GM21825 (cell line): ENCODE measurements around the gene PEPD.

Experiments used
- ATAC-seq: cut with Tn5 transposase; IDR thresholded peaks from one replicate; pipeline ENCODE4 v1.9.1; 2021; ENCODE audit warnings: mild to moderate bottlenecking, moderate library complexity; ENCODE audit not compliant: unreplicated experiment

Gene PEPD

DNA sequence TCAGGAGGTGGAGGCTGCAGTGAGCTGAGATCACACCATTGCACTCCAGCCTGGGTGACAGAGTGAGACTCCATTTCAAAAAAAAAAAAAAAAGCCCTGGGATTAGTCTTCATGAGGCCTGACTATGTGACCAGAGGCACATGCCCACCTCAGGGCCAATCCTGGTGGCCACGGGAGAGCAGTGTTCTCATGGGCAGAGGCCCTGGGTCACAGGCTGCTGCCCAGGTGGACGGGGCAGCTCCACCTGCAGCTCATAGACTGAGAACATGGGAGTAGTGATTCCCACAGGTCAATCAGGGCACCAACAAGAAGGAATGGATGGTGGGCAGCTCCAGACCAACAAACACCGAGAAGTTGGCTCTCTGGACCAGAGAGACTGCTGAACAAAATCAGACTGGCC is 26.1 kb upstream of the PEPD start:
- ATAC-seq: no peak

DNA sequence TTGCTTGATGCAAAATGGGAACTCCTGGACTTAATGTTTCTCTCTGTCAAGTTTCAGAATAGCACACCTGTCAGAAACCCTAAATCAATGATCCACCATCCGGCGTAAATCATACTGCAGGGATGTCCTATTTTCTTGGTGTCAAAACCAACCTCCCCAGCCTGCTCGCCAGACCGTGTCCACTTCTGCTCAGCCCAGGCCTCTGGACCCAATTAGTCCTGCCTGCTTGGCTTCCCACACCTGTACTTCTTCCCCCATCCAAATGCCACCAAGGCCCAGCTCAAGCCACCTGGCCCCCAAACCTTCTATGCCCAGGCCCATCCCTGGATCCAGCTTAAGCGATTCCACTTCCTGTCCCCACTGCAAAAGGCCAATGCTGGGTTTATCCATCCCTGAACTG is 25.1 kb upstream of the PEPD start:
- ATAC-seq: no peak

DNA sequence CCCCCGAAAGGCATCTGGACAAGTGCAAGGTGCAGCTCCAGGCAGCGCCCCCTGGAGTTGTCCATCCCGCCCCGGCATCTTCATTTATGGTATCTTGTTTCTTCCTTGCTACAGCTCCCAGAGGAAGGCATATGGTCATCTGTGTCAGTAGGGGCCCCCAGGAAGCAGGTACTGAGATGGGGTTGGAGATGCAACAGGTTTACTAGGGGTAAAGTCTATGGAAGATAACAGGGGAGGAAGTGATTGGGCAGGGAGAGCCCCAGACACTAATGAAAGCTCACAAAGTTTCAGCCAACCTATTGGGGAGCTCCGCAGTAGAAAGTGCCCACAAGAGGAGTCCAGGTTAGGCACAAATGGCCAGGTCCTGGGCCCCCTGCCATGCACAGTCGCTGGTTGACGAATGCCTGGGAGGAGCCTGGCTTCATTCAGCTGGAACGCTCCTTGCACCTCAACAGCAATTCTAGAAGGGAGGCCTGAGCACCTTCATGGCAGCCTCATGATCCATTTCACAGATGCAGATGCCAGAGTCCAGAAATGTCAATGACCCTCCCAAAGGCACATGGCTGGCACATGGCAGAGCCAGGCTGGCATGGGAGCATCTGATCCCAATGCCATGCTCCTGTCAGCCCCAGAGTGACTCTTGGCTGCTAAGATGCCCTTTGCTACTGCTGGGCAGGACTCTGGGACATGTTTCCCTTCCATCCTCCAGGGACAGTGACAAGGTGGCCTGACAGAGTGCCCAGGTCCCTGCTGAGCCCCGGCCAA is 23.8 kb upstream of the PEPD start:
- ATAC-seq: no peak

DNA sequence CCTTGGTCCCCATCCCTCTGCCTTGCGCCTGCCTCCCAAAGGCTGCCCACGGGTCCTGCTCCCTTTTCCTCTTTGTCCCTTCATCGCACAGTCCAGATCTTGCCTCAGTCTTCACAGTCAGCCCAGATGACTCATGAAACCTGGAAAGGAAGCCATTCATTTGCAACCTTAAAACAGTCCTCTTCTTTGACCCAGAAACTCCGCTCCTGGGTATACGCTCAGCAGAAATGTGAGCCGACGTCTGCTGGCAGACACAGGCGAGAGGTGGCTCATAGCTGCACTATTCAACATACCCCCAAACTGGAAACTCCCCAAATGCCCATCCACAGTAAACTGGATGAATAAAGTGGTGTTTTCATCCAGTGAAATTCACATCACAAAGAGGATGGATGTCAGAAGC is 13.6 kb upstream of the PEPD start:
- no peak for ATAC-seq

DNA sequence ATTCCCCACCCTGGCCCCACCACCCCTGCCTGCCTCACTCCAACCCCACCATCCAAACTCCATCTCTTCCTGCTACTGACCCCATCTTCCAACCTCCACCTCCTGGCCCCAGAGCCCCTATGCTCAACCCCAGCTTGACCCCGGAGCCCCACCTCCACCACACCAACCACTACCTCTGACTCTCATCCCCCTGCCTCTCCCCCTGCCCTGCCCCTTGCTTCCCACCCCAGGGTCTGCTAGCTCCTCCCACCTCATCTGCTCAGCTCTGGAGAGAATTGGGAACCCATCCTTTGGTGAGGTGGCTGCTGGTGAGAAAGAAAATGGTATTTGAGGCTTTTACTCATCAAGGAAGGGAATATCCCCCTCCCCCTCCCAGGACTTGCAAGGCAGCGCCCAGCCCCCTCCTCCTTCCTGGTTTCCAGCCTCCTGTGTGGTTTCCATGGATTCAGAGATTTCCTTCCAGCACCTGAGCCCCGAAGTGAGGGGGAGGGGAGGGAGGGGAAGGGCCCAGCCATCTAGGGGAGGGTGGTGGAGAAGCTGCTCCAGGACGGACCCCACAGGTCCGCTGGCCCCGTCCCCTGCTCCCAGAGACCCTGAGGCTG is 11.4 kb upstream of the PEPD start:
- no peak for ATAC-seq

DNA sequence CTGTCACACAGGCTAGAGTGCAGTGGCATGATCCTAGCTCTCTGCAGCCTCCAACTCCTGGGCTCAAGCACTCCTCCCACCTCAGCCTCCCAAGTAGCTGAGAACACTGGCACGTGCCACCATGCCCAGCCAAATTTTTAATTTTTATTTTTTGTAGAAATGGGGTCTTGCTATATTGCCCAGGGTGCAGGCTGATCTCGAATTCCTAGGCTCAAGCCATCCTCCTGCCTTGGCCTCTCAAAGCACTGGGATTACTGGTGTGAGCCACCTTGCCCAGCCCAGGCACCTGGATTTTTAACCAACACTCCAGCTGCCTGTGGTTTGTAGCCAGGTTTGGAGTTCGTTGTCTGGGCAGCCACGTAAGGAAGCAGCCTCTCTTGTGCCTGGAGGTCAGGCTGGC is 9.3 kb upstream of the PEPD start:
- ATAC-seq: no peak

DNA sequence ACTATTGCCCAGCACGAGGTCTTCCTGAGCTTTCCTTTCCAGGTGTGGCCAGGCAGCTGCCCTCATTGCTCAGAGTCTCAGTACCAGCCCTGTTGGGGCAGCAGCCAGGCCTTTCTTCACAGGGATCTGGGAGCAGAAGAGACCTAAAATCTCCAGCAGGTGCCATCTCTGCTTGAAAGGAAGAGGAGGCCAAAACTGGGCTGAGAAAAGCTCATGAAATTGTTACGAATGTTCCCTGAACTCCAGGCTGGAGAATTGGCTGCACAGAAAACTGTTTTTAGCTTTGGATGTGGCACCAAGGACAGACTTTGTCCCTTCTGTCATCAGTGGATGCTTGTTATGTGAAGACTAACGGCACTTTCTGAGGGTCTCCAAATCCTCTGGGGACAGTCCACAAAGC is 8.7 kb upstream of the PEPD start:
- no peak for ATAC-seq

DNA sequence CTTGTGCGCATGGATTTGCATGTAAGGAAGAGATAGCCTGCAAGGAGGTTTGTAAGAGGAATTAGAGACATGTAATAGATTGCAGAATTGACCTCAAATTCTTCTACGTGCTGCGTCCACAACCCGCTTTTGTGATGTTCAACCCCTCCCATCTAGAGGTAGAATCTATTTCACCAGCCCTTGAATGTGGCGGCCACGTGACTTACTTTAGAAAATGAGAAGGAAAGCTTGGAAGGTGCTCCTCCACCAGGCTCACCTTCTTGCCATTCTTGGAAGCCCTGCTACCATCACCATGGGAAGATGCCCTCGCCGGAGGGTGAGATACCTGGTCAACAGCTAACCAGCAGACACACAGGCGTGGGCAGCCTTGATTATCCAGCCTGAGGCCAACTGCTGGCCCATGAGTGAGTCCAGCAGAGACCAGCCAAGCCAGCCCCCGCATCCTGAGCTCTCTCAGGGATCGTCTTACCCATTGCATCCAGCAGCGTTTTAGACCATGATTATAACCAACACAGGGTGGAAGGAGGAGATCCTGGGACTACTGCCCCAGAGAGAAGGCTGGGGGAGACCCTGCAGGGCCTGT is 7.6 kb upstream of the PEPD start:
- ATAC-seq: no peak

DNA sequence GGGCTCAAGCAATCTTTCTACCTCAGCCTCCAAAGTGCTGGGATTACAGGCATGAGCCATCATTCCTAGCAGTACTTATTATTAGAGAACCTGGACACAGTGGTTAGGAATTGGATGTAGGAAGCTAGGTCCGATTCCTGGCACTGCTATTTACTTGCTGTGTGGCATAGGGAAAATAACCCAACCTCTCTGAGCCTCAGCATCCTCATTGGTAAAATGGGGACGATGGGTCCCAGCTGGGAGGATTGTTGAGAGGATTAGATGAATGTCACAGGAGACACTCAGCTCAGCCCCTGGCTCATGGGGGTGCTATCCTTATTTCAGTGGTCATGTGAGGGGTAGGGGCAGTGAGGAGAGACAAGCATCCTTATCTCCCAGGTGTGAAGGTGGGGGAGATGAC is 6.8 kb upstream of the PEPD start:
- no peak for ATAC-seq

DNA sequence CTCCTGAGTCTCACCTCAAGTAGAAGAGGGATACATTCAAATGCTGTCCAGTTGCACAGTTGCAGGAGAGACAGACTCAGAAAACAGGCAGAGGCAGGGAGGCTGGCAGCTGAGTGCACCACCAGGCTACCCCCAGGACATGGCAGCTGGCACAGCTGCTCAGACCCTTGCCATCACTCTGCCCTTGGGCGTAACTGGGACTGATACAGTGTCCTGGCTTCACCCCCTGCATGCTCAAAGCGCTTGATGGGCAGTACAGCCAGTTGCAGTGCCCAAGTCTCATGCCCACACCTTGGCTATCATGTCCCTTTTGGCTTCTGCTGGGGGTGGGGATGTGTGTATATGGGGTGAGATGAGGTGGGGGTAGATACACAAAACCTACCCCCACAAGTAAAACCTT is 5.5 kb upstream of the PEPD start:
- no peak for ATAC-seq

DNA sequence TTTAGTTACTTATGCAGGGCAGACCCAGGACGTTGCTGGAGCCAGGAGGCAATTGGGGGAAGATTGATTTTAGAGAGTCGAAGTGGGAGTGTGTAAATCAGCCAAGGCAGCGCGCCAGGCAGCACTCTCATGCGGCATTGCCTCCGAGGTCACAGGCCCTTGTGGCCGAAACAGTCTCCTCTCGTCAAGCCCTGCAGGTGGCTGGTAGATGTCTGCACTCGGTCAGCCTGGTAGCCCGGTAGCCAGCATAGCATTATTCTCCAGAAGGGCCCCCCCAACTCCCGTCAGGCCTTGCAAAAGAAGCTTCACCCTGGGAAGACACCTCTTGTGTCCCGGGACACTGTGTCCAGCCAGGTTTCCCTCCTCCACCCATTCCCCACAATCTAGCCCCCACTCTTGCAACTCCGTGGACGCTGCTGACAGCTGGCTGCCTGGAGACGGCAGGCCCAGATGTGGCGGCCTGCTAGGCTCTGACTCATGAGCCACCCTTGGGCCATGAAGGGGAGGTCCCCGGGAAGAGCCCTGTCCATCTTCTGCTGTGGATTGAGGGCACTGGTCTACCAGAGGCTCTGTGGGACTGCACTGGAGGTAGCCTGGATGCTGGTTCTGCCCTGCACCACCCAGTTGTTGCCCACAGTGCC is 2.6 kb upstream of the PEPD start:
- no peak for ATAC-seq

DNA sequence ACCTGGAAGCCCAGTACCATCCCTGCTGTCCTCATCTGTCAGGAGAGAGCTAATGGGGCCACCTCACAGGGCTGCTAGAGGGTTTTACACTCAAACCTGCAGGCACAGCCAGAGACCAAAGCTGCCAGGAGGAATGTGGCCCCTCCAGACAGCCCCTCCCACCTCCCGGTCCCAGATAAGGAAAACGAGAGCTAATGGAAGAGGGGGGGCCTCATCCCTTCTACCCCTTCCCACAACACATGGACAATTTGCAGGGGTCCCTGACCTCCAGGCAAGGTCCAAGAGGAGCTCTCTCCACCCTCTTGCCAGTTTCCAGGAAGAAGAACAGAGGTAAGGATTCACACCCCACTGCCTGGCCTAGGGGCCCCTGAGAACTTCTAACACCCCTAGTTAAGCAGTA is 1.6 kb upstream of the PEPD start:
- no peak for ATAC-seq

DNA sequence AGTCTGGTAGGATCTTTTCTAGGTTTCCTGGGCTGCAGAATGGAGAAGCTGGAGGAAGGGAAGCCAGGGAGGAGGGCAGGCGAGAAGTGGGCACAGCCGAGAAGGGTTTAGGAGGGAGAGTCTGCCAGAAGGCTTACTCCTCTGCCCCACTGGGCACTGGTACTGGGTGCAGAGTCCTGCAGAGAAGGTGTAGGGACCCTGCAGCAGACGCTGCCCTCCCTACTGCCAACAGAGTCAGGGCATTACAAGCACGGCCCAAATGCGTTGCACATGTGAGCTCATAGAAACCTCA is 726 bp upstream of the PEPD start:
- no peak for ATAC-seq

DNA sequence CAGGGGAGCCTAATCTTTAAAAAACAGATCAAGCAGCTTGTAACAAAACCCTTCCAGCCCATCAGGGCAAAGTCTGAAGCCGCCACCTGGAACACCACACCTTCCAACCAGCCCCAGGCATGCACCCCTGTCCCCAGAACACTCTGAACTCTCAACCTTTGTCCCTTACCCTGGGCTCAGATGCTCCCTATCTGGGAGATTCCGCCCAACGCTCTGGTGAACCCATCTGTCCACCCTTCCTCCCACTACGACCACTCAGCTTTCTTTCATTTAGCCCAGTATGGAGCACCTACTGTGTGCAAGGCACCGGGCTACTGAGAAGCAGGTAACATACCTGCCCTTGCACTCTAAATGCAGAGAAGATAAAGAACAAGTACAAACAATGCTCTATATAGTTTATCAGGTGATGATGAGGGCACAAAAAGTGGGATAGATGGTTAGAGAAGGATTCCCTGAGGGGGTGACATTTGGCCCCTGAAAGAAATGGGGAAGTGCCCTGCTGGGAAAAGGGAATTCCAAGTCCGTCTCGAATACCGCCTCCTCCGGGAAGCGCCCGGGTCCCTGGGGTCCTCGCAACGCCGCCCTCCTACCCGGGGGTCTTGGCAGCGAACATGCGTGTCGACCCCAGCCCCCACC is 629 bp downstream of the PEPD start:
- ATAC-seq: no peak

DNA sequence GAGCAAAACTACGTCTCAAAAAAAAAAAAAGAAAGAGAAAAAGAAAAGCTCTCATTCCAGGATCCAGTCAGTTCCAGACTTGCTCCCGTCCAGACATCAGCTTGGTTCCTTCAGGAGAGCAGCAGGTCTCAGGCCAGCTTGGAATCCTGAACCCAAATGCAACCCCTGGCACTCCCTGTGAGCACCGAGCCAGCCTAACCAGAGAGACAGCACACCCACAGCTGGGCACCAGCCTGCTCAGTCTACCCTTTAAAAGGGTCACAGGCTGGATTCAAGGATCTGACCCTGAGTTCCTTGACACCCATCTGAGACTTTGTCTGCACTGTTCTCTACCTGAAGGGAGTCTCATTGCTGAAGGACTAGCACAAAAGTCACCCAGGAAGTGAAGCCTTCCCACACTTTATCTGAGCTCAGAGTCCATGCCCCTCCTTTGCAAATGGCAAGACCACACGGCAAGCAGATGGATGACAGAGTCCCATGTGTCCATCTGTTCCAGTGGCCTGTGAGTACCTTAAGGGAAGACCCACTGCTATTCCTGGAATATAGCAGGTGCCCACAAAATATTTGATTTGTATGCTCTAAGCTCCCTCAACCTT is 1.4 kb downstream of the PEPD start:
- ATAC-seq: no peak

DNA sequence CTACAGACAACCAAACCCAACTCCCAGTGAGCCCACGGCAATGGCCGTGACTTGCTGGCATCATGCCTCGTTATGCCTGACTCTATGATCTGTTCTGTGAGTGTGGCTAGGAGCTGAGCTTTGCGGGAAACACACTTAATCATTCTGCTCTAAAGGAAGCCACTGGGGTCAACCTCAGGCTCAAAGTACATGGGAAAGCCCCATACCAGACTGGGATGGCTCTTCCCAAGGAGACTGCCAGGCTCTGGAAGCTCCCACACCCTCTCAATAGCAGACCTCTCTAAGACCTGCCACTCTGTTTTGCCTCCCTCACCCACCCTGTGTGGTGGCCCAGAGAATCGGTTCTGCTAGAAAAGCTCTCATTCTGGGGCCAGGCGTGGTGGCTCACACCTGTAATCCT is 2.2 kb downstream of the PEPD start:
- no peak for ATAC-seq

DNA sequence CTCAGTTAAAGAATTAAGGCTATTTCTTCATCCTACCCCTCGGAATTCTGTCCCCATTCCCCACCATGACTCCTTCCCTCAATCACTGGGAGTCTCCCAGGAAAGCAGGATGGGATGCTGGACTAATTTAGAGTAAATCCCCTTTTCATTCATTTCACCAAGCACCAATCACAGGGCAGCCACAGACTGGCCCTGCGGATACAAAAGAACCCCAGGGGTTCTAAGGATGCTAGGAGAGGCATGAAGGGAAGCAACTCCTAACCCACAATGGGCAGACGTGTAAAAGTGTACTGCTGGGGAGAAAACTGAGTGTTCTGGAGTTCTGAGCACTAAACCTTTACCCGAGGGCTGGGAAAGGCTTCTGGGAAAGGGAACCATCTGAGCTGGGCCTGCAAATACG is 3.0 kb downstream of the PEPD start:
- ATAC-seq: no peak

DNA sequence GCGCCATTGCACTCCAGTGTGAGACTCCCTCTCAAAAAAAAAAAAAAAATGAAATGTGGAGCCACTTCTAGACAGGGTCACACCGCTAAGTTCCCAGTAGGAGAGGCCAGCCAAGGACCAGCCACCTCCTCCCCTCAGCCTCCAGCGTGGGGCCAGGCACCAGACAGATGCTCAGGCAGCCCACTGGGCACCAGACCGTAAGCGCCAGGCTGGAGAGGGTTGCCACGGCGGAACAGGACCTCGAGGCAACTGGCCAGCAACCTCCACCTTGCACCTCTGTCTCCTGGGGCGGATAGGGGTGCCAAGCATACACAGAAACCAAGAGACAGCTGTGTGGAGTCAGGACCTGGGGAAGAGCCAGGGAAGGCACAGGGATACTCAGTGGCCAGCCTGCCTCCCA is 3.7 kb downstream of the PEPD start:
- ATAC-seq: no peak

DNA sequence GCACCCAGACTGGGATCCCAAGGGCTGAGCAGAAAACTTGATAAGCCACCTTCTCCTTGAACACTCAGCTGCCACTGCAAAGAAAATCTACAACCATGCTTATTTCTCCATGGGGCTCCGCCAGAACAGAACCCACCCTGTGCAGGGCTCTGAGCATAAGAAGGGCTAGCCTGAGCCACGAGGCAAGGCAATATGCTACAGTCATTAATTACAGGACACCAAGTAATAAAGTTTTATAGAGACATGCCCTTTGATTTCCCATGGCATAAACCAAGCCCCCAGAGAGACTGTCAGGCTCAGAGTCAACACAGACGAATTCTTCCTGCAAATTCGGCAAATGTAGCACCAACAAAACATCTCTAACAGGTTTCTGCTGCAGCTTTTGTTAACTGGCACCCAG is 5.7 kb downstream of the PEPD start:
- ATAC-seq: no peak

DNA sequence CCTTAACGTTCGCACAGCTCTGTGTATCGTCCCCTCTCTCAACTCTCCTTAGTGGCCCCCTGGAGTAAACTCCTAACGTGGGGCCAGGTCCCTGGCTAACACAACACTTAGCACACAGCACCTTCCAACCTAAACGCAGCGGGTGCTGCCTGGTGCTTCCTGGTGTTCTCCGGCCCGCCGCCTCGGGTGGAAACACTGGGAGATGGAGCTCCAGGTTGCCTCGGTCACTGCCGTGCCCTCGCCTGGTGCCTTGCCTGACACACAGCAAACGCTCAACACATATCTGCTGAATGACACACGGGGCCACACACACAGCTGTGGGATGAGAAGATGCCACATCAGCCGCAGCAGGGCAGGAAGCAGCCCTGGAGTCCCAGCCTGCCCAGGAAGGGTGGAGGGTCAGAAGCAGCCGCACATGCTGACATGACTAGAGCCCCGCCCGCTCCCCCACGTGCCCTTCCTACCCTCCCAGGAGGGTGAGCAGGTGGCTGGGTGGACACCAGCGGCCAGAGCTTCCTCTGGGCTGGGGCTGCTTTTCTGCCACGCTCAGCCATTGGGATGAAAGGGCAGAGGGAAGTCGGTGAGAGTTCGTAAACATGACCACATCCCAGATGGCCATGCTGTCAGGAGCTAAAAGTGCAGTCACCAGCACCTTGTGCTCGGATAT is 6.6 kb downstream of the PEPD start:
- no peak for ATAC-seq

DNA sequence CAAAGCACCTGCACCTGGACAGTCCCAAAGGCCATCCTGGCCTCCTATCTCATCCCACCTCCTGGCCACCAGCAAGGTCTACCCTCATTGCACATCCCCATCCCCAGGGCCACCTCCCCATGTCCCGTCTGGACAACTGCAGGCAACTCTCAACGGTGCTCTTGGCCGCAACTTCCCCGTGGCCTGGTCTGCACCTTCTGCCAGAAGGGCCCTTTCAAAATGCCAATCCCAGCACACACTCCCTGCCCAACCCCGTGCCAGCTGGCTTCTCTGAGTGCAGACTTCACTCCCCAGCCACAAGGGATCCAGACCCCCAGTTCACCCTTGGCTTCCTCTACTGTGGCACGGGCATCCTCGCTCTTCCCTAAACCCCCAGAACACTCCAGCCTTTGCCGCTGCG is 8.2 kb downstream of the PEPD start:
- ATAC-seq: no peak
